Astrocyte of the hippocampus (primary cell): ENCODE results near the gene MS4A10.

Experiments used
- DNase-seq: peaks from one replicate; pipeline ENCODE4 v3.0.0; 2011; ENCODE audit warnings: low read depth, low spot score

The MS4A10 gene

DNA sequence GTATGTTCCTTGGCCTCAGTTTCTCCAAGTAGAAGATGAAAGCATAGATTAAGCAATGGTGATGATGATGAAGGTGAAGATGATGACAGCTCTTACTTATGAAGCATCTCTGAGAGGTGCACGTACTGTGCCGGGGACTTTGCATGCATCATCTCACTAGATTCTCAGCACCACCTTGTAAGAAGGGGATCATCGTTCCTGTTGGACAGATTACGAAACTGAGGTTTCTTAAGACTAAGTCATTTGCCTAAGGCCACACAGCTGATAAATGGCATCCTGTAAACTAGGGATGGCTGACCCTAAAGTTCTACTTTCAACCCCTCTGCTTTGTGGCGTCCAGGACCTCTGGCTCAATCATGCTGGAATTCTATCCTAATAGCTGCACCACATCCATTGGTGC is 19.8 kb upstream of the MS4A10 start:
- DNase-seq, result no peak

DNA sequence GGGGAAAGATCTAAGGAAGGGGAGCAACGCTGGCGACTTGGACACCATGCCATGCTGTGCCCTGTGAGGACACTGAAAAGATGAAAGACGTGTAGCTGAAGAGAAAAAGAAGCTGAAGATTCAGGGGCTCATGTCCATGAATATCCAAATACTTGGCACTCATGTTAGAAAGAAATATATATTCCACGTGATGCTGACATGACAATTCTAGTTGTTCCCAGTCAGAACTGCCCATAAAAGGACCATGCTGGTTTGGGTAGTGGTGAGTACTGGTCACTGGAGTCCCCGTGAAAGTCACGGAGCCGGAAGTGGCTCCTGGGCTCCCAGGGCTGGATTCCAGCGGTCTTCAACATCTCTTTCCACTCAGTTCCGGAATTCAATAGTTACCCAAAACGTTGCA is 18.6 kb upstream of the MS4A10 start:
- DNase-seq, result no peak

DNA sequence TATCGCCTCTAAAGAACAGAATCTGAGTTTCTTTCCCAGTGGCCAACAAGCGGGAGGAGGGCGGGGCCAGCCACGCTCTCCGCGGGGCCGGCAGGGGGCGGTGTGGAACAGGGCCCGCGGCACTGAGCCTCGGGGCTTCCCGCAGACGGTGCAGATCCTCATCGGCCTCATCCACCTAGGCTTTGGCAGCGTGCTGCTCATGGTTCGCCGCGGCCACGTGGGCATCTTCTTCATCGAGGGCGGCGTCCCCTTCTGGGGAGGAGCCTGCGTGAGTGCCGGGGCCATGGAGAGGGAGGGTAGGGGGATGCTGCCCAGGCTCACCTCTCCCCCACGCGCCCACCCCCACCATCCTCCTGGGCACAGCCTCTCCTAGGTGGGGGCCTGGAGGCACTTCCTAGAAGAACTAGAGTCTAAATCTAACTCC is 17.7 kb upstream of the MS4A10 start:
- DNase-seq, result no peak

DNA sequence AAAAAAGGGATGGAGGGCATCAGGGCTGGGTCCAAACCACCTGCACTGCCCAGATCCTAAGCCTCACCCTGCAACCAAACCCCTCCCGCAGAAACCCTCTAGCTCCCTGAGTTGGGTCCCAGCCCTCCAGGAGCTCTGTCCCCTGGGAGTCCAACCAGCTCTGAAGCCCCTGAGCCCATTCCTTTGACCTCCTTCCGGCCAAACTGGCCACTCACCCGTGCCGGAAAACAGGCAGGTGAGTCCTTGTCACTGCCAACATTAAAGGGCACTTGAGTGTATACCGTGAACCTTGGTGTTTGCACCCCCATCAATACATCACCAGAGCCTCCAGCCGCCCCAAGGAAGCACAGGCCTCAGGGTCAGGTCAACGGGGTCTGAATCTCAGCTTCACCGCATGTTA is 16.9 kb upstream of the MS4A10 start:
- no peak for DNase-seq

DNA sequence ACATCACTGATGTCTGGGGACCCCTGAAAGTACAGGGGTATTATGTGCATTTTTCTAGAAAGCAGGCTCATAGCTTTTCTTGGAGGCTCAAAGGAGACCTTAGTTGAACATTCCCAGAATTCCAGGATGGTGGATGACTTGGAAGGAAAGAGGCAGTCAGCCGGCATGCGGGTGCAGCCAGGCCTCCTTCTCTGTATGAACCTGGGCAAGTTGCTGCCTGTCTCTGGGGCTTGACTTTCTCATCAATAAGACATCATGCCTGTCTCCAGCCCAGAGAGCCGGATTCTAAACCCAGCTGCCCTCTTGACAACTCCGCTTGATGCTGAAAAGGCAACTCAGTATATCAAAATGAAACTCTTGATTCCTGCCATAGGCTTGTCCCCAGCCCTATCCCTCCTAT is 15.9 kb upstream of the MS4A10 start:
- no peak for DNase-seq

DNA sequence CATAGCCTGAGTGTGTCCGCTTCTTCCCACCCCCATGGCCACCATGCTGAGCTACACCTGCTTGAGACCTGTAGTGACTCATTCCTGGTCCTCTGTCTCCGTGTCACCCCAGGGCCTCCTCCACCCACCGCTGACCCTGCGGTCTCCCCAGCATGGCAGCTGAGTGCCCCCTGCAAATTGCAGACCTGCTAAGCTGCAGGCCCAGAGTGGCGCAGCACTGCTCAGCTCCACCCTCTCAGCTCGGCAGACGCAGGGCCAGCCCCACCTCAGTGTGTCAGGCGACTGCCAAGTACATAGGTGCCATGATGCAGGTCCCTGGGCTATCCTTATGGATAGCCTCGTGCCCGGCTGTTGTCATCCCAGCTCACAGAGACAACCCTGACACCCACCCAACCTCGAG is 15.3 kb upstream of the MS4A10 start:
- no peak for DNase-seq

DNA sequence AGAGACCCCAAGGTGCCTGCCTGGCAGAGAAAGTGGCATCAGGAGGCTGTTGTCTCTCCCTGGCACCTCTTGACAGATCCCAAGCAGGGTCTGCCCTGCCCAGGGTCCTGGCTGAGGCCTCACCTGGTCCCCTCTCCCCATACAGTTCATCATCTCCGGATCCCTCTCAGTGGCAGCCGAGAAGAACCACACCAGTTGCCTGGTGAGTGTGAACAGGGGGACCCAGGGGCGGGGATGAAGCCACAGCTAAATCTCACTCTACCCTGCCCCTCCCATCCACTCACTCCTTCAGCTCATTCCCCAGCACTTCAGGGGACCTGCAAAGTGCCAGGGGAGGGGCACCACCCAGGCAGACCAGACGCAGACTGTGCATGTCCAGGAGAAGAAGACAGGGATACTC is 14.0 kb upstream of the MS4A10 start:
- DNase-seq, result no peak

DNA sequence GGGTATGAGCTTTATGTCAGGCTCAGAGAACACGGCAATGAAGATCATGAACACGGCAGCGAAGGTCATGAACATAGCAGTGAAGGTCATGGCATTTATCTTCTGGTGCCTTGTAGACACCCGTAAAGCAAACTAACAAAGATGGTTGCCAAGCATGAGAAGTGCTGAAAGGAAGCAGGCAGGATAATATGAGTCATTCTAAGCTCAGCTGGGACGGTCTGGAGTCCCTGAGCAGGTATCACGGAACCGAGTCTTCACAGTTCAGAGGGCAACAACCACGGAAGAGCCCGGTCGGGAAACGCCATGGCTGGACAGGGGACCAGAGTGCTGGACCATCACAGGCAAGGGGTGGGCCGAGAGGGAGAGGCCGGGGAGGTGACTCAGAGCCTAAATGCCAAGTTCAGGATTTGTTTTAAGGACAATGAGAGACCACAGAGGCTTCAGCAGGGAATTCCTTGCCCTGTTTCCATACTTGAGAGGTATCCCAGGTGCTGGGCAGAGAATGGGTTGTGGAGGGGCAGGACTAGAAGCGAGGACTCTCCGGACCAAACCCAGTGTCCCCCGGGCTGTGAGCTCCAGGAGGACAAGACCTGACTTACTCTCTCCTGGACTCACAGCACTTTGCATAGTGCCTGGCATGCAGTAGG is 13.1 kb upstream of the MS4A10 start:
- no peak for DNase-seq

DNA sequence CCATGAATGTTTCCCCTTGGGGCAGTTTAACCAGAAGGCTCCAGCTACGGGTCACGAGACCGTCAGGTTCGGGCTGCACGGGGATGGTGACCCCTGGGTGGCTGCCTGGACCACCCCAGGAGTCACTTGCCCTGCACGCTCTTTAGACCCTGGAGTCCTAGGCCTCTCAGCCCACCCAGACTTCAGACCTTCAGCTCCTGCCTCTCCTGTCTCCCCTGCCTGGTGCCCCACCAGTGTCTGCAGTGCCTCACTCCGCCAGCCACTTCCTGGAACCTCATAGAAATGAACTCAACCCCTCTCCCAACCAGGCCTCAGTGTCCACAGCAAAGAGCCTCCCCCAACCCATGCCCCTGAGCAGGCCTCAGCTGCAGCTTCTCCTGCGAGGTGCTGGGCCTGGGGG is 12.5 kb upstream of the MS4A10 start:
- no peak for DNase-seq

DNA sequence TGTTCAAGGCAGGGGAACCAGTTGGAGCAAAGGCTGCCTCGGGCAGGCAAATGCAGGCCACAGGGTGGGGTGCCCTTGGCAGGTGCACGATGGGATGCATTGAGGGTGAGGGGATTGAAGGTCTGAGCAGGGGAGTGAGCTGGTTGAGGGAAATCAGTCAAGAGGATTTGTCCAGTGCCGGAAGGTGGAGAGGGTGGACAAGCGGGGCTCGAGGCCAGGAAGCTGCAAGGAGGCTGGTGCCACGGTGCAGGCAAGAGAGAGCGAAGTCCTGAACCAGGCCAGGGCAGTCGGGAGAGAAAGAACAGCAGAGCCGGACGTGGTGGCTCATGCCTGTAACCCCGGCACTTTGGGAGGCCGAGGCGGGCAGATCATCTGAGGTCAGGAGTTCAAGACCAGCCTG is 10.4 kb upstream of the MS4A10 start:
- DNase-seq, result no peak

DNA sequence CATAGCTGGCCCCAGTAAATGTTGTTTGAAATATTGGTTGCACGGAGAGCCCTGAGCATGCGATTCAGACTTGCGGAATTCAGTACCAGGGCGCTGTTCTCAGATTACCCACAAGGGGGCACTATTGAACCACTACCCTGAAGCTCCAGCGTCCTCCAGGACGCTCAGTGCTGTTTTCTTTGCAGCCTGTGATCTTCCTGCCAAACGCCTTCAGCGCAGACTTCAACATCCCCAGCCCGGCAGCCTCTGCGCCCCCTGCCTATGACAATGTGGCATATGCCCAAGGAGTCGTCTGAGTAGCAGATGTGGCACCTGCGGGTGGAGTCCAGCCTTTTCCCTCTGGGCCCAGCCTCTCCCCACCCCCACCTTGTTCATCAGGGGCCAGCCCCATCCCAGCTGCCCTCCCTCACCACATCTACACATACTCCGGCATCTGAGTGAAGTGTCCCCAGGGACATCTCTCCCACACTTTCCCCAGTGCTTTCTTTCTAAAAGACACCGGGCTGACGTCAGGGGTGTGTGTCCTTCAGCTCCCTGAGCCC is 9.6 kb upstream of the MS4A10 start:
- DNase-seq, result peak; percentile 94

DNA sequence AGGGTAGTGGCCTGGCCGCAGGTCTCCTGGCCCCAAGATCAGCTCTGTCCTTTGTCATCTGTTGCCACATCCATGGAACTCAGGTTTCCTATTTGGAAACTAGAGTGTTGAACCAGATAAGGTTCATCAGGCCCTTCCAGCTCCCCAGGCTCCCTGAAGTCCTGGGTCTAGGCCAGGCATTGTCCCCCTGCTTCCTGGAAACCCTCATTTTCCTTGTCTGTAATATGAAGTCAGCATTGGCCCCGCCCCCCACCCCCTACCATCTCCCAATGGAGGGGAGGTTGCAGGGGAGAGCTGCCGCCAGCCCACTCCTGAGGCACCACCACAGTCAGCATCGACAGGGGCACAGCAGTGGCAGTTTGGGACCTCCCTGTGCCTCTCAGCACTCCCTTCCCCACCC is 9.0 kb upstream of the MS4A10 start:
- DNase-seq, result no peak

DNA sequence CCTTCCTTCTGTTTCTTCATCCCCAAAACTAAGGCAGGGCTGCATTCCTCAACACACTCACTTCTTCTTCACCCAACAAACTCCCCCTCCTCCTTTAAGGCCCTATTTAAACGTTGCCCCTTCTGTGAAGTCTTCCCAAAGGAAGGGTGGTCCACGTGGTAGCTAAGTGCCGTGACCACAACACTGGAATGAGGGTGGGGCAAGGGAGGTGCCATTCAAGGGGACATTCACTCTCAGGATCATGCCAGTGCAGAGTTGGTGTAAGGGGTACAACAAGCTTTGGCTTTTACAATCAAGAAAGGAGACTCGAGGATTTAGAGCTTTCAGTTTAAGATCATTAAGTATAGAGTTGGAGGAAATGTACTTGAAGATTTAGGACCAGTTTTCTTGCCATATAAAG is 8.0 kb upstream of the MS4A10 start:
- DNase-seq, result no peak

DNA sequence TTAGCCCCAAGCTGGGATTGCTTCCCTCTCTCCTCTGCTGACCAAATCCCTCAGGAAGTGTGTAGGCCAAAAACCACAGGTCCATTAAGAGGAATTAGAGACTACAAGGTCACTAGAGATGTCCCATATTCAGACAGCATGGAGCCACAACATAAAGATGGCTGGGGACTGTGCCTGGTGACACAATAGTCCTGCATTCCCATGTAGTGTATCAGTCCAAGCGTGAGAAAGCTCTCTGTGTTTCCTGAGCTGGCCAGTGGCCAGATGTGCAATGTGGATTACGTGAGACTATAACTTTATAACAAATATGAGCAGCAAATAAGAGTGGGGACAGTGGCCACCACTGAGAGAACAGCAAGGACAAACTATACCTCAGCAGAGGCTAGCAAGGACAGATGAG is 7.6 kb upstream of the MS4A10 start:
- DNase-seq, result peak; percentile 77

DNA sequence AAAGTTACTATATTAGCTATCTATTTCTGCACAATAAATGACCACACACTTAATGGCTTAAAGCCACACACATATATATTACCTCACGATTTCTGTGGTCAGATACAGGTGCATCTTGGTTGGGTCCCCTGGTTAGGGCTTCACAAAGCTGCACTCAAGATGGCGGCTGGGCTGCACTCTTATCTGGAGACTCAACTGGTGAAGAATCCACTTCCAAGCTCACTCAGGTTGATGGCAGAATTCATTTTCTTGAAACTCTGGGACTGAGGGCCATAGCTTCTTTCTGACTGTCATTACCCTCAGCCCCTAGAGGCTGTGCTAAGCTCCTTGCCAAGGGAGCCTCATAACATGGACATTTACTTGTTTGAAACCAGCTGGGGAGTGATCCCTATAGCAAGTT is 5.1 kb upstream of the MS4A10 start:
- no peak for DNase-seq

DNA sequence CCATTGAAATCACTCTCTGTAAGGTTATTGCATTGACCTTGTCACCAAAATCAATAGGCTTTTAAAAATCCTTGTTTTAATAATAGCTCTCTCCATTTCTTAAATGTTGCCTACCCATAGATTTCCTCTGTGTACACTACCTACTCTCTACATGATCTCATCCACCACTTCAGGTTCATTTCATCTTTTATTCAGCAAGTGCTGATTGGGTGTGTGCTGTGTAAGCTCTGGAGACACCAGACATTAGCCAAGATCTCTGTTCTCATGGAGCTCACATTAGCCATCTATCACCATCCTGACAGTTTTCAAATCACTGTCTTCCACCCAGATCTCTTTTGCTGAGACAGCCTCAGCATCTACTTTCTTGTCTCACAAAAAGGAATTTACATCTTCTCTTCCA is 4.4 kb upstream of the MS4A10 start:
- DNase-seq, result no peak

DNA sequence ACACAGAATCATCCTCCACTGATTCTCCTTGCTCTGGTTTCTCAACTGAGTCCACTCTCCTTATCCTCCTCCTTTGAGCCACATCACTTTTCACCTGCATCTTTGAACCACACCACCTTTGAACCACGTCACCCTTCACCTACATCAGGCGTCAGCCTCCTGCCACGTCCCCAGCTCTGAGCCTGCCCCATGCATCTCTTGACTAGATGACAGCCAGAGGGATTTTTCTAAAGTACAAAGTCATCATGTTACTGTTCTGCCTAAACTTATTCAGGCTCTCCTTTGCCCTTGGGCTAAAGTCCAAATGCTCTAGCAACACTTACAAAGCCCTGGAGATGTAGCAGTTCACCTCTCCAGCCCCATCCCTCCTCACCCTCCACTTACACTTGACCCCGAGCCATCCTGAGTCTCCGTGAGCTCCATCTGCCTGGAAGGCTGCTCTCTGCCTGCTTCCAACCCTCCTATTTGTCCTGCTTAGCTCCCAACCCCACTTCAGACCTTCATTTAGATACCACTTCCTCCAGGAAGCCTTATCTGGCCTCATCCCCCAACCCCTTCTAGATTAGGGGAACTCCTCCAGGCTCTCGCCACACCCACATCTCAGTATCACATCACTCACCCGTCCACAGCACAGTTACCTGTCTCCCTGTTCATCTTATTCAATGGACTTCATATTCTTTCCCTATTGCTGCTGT is 3.7 kb upstream of the MS4A10 start:
- no peak for DNase-seq

DNA sequence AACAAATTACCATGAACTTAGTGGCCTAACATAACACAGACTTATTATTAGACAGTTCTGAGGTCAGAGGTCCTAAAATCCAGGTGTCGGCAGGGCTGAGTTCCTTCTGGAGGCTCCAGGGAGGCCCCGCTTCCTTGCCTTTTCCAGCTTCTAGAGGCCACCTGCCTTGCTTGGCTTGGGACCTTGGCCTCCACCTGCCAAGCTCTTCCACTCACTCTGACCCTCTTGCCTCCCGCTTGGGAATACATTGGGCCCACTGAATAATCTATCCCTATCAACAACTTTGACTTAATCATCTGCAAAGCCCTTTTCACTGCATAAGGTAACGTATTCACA is 3.2 kb upstream of the MS4A10 start:
- DNase-seq, result no peak

DNA sequence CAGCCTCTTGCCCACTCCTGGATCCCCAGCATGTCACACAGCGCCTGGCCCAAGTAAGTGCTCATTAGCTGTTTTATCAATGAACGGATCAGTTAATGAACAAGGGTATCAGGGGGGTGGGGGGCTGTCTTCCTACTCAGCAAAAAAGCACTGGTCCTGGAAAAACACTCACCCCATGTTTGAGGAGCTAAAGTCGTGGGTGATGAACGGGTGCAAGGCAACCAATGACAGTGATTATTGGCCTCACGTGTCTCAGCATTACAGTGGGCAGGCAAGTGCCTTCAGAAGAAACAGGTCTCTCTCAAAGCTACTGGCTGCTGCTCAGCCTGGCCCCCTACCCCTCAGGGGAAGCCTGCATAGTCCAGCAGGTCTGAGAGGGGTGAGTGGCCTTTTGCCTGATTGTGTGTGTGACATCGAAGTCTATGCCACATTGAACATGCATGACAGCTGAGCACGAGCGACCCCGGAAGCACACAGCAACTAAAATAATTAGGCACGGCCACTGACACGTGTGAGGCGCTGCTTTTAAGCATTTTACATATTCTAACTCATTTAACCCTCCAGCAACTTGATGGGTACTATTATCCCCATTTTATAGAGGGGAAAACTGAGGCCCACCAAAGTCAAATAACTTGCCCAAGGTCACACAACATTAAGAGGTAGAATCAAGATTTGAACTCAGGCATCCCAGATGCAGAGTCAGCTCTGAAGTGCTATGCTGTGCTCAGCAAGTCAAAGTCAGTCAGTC is 2.6 kb upstream of the MS4A10 start:
- DNase-seq, result no peak

DNA sequence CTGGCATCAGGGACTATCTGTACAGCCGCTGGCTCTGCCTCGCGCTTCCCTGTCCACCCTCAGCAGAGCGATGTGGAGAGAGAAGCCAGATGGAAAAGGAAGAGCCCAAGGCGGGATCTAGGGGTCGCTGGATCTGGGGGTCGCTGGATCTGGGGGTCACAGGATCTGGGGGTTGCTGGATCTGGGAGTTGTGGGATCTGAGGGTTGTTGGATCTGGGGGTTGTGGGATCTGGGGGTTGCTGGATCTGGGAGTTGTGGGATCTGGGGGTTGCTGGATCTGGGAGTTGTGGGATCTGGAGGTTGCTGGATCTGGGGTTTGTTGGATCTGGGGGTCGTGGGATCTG is 2.0 kb upstream of the MS4A10 start:
- no peak for DNase-seq

DNA sequence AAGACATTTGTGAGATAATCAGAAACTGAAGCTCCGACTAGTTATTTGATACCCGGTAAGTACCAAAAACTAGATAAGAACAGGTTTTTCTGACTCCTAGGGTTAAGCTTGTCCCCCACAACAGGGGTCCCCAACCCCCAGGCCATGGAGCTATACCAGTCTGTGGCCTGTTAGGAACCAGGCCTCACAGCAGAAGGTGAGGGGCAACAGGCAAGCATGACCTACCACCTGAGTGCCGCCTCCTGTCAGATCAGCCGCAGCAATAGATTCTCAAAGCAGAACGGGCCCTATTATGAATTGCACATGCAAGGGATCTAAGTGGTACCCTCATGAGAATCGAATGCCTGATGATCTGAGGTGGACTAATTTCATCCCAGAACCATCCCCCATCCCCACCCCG is 1.2 kb upstream of the MS4A10 start:
- no peak for DNase-seq

DNA sequence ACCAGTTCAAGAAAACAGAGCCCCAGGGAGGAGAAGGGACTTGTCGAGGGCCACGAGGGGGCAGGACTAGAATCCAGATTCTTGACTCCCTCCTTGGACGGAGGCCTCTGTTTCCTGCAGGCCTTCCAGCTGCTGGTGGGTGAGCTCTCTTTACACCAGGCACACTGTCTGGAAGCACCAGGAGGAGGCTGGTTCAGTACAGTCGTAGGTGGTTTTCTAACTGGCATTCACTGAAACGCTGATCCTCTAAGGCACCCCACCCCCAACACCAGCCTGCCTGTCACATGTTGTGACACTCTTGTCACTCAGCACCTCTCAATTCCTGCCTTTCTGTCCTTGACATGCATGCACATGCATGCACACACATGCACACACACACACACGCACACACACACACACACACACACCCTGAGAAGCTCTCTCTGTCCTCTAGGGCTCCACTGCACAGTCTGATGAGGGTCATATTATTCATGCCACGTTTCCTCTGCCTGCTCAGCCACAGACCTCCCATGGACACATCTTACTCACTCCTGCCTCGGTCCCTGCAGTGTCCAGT is 751 bp downstream of the MS4A10 start:
- peak; percentile 64 for DNase-seq
